PC-3 (cell line): Measurements from ENCODE around the gene KCND3. TPM values are rescaled to one million over a fixed set of nuclear protein-coding genes. Genes with fewer than 3 reads are reported as not detected.

Source experiments
- ATAC-seq: fragments of 200-7000 bp; cut with Tn5 transposase; 2 replicates; pipeline ENCODE4 v1.9.1; 2020; ENCODE audit warnings: mild to moderate bottlenecking, moderate library complexity
- BruUV-seq: library from RNA; stranded (reverse); fragments of 400-500 nt; replicated peaks from 2 replicates; lab custom pipeline; 2021; lab: Mats Ljungman, UMichigan
- CTCF ChIA-PET: fragments of 300-600 bp; sonication (Branson Sonifier 250); formaldehyde crosslinking; loops from one replicate; lab custom pipeline; 2022; ENCODE audit warnings: antibody characterized with exemption; lab: Charles Lee
- POLR2A ChIA-PET: fragments of 300-600 bp; sonication (Branson Sonifier 250); formaldehyde crosslinking; loops from one replicate; lab custom pipeline; 2022; ENCODE audit warnings: antibody characterized with exemption; ENCODE audit not compliant: unreplicated experiment; lab: Charles Lee
- DNase-seq: peaks from one replicate; pipeline ENCODE4 v3.0.0-alpha.2; 2015
- H2AFZ ChIP-seq: fragments of 300-600 bp; sonication (generic); 2 replicates; pipeline ENCODE4 v1.6.0; 2016; ENCODE audit warnings: antibody characterized with exemption, low read length
- H3F3A ChIP-seq: fragments of 300-600 bp; sonication (generic); one replicate; pipeline ENCODE4 v1.6.0; 2017; ENCODE audit warnings: antibody characterized with exemption, low read length, control low read depth, mild to moderate bottlenecking; ENCODE audit not compliant: unreplicated experiment
- H3K27ac ChIP-seq: fragments of 300-600 bp; sonication (generic); 2 replicates; pipeline ENCODE4 v1.5.1; 2016; ENCODE audit warnings: mild to moderate bottlenecking, low read length
- H3K27me3 ChIP-seq: fragments of 300-600 bp; sonication (generic); 2 replicates; pipeline ENCODE4 v1.6.1; 2016; ENCODE audit warnings: low read length, mixed read lengths
- H3K36me3 ChIP-seq: fragments of 300-600 bp; sonication (generic); 2 replicates; pipeline ENCODE4 v1.6.1; 2016; ENCODE audit warnings: low read depth, mixed run types, low read length, mixed read lengths
- H3K4me1 ChIP-seq: fragments of 300-600 bp; sonication (generic); 2 replicates; pipeline ENCODE4 v1.5.1; 2016; ENCODE audit warnings: low read length; ENCODE audit not compliant: insufficient read depth
- H3K4me2 ChIP-seq: fragments of 300-600 bp; sonication (generic); 2 replicates; pipeline ENCODE4 v1.6.0; 2016; ENCODE audit warnings: low read length
- H3K4me3 ChIP-seq: fragments of 300-600 bp; sonication (generic); 2 replicates; pipeline ENCODE4 v1.5.1; 2016; ENCODE audit warnings: mild to moderate bottlenecking, low read length, mixed read lengths
- H3K79me2 ChIP-seq: fragments of 300-600 bp; sonication (generic); 2 replicates; pipeline ENCODE4 v1.6.1; 2017; ENCODE audit warnings: low read length, mixed read lengths
- H3K9ac ChIP-seq: fragments of 300-600 bp; sonication (generic); 2 replicates; pipeline ENCODE4 v1.6.0; 2016; ENCODE audit warnings: mild to moderate bottlenecking, low read length
- H3K9me2 ChIP-seq: fragments of 300-600 bp; sonication (generic); replicated peaks from 2 replicates; pipeline ENCODE4 v1.6.1; 2016; ENCODE audit warnings: mixed run types, low read length, mixed read lengths
- H3K9me3 ChIP-seq: fragments of 300-600 bp; sonication (generic); 2 replicates; pipeline ENCODE4 v1.6.1; 2016; ENCODE audit warnings: low read length, mixed read lengths
- H4K20me1 ChIP-seq: fragments of 300-600 bp; sonication (generic); 2 replicates; pipeline ENCODE4 v1.6.1; 2016; ENCODE audit warnings: low read length, mixed read lengths
- CTCF ChIP-seq: fragments of 300-600 bp; sonication (generic); conservative IDR thresholded peaks from 2 replicates; pipeline ENCODE4 v1.5.1; 2017; ENCODE audit warnings: antibody characterized with exemption, low read depth, mild to moderate bottlenecking, low read length
- EZH2 ChIP-seq: fragments of 300-600 bp; sonication (generic); IDR thresholded peaks from one replicate; pipeline ENCODE4 v1.6.1; 2017; ENCODE audit warnings: antibody characterized with exemption, mild to moderate bottlenecking, low read length; ENCODE audit not compliant: unreplicated experiment
- EZH2phosphoT487 ChIP-seq: fragments of 300-600 bp; sonication (generic); IDR thresholded peaks from 2 replicates; pipeline ENCODE4 v1.6.1; 2018; ENCODE audit warnings: mild to moderate bottlenecking, antibody characterized with exemption, low read length, borderline replicate concordance
- intact Hi-C: fragments of 100-400 bp; cut with micrococcal nuclease; formaldehyde crosslinking; loops from 2 replicates; pipeline ENCODE4 v1.9.0; 2023
- total RNA-seq: library from RNA; depleted of rRNA; stranded (reverse); fragments of >200 nt; gene quantifications from 2 replicates; pipeline ENCODE4 v1.2.3, GENCODE V29; 2014

The KCND3 gene
- total RNA-seq, 1 experiment from 2014 or later, result not detected

DNA sequence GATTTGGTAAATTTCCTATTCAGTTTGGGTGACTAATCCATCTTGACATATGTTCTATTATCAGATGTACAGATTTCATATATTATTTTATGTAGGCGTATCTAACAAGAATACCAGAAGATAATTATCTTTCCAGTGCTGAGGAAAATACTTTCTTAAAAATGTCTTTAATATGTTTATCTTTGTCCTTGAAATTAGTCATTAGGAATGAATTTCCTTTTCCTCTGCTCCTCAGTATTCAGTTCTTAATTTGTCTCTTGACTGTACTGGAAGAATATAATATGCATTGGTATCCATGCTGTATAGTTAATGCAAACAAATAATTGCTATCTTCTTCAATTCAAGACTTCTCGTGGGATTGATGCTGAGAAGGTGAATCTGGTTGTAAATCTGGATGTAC, 227.1 kb downstream of the KCND3 start:
- ChIA-PET POLR2A (no interaction called here), CTCF (no interaction called here)
- Histone ChIP-seq H2AFZ (no peak overlapping the region), H3F3A (no peaks in the 10 kb centered on the region), H3K79me2 (peaks cover 20% of the 10 kb centered on the region), H3K9me2 (no peaks in the 10 kb centered on the region), H3K4me1 (peaks cover 4% of the 10 kb centered on the region), H3K4me3 (no peak overlapping the region), H3K36me3 (peaks cover 48% of the 10 kb centered on the region), H3K9ac (no peak overlapping the region), H4K20me1 (peaks cover 5% of the 10 kb centered on the region; the same call in 1 of the 2 replicates), H3K4me2 (no peak overlapping the region), H3K27me3 (no peaks in the 10 kb centered on the region), H3K27ac (no peak overlapping the region), H3K9me3 (no peaks in the 10 kb centered on the region)
- no TSS peak for BruUV-seq
- ATAC-seq (no peak), DNase-seq (no peak)
- intact Hi-C loops, result no loop called here
- TF ChIP-seq EZH2, result no peak
- TF ChIP-seq CTCF, result no peak
- TF ChIP-seq EZH2phosphoT487, result no peak

- BruUV-seq, result no TSS peak
- H3K4me2 ChIP-seq, result no peak overlapping the region
Observed at GRCh38 chr1:111761717-111762116, 227.8 kb downstream of the KCND3 start.

DNA sequence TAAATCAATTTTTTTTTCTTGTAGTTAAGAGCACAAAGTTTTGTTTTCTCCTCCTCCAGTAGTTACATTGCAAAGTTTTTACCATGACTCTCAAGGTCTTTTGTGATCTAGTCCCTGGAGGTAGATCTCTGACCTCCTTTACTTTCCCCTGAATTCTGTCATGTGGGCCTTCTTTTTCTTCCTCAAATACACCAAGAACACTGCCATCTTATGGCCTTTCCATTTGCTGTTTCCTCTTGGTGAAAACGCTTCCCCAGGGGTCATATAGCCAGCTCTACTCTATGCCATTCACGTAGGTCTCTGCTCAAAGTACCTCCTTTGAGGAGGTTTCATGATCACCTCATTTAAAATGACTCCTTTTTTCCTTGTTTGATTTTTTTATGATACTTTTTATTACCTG, 231.1 kb downstream of the KCND3 start:
- no peak overlapping the region for H2AFZ ChIP-seq
- no peak overlapping the region for H3K4me3 ChIP-seq
- H3K9ac ChIP-seq, result no peak overlapping the region
- intact Hi-C loops, result no loop called here
- no peak overlapping the region for H3K4me2 ChIP-seq
- TF ChIP-seq EZH2phosphoT487 (no peak), CTCF (peak; percentile 30; the same call in 1 of the 2 replicates)
- H3K27me3 ChIP-seq, result no peaks in the 10 kb centered on the region
- ATAC-seq (no peak), DNase-seq (peak; percentile 10)
- H3F3A ChIP-seq, result no peaks in the 10 kb centered on the region
- peaks cover 18% of the 10 kb centered on the region for H3K4me1 ChIP-seq
- BruUV-seq, result no TSS peak
- H3K36me3 ChIP-seq, result peaks cover 37% of the 10 kb centered on the region
- H3K9me2 ChIP-seq, result no peaks in the 10 kb centered on the region
- CTCF ChIA-PET, result no interaction called here
- POLR2A ChIA-PET, result no interaction called here
- no peak overlapping the region for H3K27ac ChIP-seq
- H3K9me3 ChIP-seq, result no peaks in the 10 kb centered on the region
- peaks cover 5% of the 10 kb centered on the region; the same call in 1 of the 2 replicates for H4K20me1 ChIP-seq
- H3K79me2 ChIP-seq, result peaks cover 36% of the 10 kb centered on the region

More at GRCh38 chr1:111761717-111762116, 227.8 kb downstream of the KCND3 start:
- Histone ChIP-seq H3K36me3 (peaks cover 43% of the 10 kb centered on the region), H3K9me2 (no peaks in the 10 kb centered on the region), H3K9ac (no peak overlapping the region), H3K27me3 (no peaks in the 10 kb centered on the region), H3K79me2 (peaks cover 26% of the 10 kb centered on the region), H3K27ac (no peak overlapping the region), H3K4me3 (no peak overlapping the region), H3K9me3 (no peaks in the 10 kb centered on the region), H2AFZ (no peak overlapping the region), H3K4me1 (peaks cover 10% of the 10 kb centered on the region), H4K20me1 (peaks cover 5% of the 10 kb centered on the region; the same call in 1 of the 2 replicates), H3F3A (no peaks in the 10 kb centered on the region)
- no peak for TF ChIP-seq EZH2
- DNase-seq, result no peak
- CTCF ChIA-PET, result no interaction called here
- no peak for ATAC-seq
- POLR2A ChIA-PET, result interaction anchor here (0.6 kb wide), 1 partner anchor 73 kb away, joined by 21 read pairs; no protein-coding TSS in a partner anchor
- intact Hi-C loops, result no loop called here
